GF-D8 (cell line): ENCODE data around the gene ICE1.
"Not testable (repeated sequence)": the region's sequence is repeated elsewhere in the genome, so short reads cannot be mapped to it uniquely, and the experiment has no call there.

Experiments used
- DNase-seq: peaks from one replicate; lab custom pipeline; 2025; lab: John Stamatoyannopoulos, UW

ICE1 gene

DNA sequence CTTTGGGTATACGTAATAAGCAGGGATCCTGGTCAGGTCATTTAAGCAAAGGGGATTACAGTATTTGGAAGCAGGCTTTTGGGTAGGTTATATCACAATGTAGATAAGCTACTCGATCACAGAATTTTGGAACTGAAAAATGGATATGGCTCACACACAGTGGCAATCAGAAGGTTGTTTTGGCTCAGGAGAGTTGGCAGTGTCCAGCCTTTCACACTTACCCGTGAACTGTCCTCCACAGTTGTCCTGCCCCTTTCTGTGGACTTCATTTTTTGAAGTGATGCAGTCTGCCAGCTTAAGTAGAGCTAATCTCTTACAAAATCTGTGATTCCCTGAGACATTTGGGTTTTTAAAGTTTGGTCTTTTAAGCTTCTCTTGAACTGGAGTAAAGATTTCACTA is 30.7 kb downstream of the ICE1 start:
- no peak for DNase-seq

DNA sequence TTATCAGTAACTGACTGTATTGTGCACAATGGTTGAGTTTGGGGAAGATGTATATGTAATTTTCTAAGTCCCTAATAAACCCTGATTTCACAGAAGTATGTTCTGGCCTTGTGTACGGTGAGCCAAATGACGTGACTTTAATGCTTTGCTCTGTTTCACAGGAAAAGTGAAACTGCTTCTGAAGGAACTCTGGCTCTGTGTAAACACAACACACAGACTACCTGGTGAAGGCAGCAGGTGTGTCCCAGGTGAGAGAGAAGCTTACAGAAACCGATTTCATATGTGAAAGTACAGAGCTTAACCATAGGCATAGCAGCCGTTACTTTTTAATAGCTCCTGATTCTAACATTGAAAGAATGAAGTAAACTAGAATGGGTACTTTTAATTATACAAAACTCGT is 31.9 kb downstream of the ICE1 start:
- no peak for DNase-seq

- no peak for DNase-seq
Observed at GRCh38 chr5:5456858-5457257, 34.4 kb downstream of the ICE1 start.

DNA sequence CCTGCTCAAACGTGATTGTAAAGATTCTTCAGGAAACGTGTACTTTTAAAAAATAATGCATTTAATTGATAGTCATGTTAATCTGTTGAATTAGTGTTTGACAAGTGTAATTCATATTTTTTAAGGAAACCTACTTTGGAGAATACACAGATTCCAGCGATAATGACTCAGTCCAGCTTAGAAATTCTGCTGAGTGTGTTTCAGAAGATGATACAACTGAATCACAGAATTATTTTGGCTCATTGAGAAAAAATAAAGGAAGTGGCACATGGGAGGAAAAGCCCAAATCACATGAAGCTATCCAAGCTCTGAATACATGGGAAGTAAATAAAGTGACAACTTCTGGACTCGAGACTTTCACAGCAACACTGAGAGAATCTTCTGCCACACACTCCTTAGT is 37.8 kb downstream of the ICE1 start:
- DNase-seq = no peak

GRCh38 chr5:5461012-5461411 is 38.5 kb downstream of the ICE1 start:
- DNase-seq = no peak

DNA sequence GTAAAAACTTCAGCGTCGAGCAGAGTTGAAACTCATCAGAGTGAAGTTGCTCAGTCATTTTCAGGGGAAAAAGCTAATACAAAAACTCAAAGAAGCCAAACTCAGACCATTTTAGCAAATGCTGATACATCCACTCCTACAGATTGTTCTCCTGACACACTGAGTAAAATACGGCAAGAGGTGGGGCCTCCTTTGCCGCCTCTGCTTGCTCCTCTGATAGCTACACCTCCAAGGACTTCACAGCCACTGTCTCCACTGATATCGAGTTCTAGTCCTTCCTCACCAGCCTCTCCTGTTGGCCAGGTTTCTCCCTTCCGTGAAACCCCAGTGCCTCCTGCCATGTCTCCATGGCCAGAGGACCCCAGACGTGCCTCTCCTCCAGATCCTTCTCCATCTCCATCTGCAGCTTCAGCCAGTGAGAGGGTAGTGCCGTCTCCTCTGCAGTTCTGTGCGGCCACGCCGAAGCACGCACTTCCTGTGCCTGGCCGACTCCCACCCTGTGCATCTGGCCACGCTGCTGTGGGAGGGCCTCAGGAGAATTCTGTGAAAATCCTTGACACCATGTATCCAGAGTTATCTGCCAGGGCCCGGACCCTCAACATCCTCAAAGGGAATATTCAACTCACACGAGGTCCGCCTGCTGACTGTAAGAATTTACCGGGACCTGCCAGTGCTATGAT is 41.7 kb downstream of the ICE1 start:
- DNase-seq = no peak

DNA sequence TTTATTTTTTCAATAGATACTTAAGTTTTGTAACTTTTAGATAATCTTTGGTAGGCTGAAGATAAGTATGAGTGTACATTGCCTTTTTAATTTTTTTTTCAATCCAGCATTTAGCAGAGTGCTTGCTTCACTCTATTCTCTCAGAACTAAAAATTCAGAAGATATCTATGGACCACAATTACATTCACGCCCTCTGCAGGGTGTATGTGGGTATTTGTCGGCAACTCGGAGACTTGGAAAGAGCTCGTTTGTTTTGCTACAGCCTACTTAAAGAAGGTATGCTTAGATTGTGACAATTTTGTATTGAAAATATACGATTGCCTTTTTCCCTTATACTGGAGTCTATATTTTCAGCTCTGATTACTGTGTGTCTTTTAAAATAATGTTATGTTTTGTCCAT is 43.8 kb downstream of the ICE1 start:
- no peak for DNase-seq

DNA sequence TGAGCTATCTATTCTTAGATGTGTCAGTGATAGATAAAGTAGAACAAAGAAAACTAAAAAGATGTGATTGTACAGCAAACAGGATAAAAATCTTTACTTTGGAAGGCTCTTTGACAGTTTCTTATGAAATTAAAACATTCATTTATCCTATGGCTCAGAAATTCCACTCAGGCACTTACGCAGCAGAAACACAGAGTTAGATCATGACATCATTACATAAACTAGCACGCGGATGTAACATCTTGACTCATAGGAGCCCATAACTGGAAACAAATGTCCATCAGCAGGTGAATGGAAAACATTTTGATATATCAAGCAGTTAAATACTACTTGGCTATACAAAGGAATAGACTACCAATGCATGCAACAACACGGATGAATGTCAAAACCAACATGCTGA is 45.3 kb downstream of the ICE1 start:
- no peak for DNase-seq

- DNase-seq = no peak
Observed at GRCh38 chr5:5470933-5471332, 48.5 kb downstream of the ICE1 start.

- no peak for DNase-seq
Observed at GRCh38 chr5:5473226-5473625, 50.7 kb downstream of the ICE1 start.

DNA sequence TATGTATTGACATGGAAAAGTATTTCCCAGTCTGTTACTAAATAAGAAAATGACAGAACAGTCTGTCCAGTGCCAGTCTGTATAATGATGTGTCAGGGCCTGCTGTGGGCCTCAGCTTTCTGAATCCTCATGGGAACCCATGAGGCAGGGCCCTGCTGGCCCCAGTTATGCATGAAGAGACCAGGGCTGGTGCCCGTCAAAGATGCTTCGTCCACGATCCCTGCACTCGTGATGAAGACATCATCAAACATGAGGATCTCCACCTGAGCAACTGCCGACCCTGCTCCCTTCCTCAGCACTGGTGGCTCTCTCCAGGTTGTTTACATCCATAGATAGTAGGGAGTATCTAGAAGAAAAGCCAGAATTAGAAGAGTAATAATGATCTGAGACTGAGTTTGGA is 52.5 kb downstream of the ICE1 start:
- no peak for DNase-seq

GRCh38 chr5:5475975-5476374 is 53.5 kb downstream of the ICE1 start:
- no peak for DNase-seq

DNA sequence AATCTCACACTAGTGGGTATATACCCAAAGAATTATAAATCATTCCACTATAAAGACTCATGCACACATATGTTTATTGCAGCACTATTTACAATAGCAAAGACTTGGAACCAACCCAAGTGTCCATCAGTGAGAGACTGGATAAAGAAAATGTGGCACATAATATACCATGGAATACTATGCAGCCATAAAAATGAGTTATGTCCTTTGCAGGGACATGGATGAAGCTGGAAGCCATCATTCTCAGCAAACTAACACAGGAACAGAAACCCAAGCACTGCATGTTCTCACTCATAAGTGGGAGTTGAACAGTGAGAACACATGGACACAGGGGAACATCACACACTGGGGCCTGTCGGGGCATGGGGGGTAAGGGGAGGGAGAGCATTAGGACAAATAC is 57.1 kb downstream of the ICE1 start:
- DNase-seq = not testable (repeated sequence)

- no peak for DNase-seq
Observed at GRCh38 chr5:5480481-5481111, 58.1 kb downstream of the ICE1 start.

GRCh38 chr5:5481206-5481605 is 58.7 kb downstream of the ICE1 start:
- no peak for DNase-seq

DNA sequence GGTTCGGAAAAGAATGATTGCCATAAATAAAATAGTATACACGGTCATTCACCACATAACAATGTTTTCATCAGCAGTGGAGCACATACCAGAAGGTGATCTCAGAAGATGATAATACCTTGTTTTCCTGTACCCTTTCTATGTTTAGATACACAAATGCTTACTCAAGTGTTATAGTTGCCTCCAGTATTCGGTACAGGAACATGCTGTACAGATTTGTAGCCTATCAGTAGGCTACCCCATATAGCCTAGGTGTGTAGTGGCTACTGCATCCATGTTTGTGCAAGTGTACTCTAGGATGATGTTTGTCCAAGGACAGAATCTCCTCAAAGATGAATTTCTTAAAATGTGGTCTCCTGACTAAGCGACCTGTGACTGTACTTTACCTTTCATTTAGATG is 59.2 kb downstream of the ICE1 start:
- DNase-seq = no peak

DNA sequence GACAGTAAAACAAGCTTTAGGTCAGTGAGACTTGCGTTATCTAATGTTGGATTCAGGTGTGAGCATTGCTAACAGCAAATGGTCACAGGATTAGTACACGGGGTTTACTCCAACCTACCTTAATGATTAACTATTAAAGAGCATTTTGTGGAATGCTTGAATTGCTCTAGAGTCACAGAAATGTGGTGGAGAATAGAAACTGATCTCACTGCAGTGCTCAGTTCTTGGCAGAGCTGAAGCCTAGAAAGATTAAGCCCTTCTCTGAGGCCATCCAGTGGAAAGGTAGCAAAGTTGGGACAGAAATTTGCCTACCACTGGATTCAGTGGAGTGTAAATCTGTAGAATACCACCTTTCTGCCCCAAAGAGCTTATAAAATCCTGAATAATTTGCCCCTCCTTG is 60.9 kb downstream of the ICE1 start:
- no peak for DNase-seq

DNA sequence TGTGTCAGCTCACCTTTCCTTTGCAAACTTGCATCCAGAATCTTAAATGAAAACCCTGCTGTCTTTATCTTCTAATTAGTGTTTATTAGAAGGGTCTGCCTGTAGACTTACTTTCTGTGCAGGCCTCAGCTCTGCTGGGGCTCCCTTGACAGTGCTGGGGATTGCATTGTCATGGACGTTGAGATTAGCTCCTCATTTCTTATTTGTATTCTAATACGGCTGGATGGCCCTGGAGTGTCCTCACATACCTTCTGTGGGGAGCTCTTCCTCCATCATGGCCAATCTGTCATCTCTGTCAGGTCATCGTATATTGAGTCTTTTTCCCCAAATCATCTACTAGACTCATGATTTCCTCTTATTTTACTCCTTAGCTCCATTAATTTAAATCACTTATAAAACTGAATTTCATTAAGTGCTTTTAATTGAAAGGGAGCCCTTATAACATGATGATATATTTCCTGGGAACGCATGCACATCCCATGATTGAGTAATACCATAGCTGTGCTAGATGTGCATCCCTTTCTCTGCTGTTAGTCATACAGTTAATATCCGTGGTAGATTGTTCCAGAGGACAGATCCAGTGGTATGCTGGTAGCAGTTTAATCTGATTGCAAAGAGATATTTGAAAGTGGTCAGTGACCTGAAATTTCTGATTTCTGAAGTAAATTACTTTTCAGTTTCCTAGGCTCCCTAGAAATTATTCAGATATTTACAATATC is 61.6 kb downstream of the ICE1 start:
- DNase-seq = no peak

DNA sequence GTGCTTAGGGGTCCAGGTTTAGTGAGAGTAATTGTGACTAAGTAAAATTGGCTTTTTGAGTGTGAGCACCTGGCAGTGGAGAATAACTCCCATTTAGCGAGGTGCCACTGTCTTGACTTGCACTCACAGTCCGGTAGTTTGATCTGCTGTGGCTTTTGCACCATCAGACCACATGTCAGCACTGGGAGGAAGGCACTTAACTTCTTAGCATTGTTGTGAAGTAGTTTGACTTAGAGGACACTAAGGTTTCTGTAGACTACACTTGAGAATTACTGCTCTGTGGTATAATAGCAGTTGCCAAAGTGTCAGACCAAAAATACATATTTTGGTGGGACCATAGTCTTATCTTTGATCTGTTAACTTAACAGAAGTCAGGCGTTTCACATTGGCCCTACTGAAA is 63.6 kb downstream of the ICE1 start:
- no peak for DNase-seq

DNA sequence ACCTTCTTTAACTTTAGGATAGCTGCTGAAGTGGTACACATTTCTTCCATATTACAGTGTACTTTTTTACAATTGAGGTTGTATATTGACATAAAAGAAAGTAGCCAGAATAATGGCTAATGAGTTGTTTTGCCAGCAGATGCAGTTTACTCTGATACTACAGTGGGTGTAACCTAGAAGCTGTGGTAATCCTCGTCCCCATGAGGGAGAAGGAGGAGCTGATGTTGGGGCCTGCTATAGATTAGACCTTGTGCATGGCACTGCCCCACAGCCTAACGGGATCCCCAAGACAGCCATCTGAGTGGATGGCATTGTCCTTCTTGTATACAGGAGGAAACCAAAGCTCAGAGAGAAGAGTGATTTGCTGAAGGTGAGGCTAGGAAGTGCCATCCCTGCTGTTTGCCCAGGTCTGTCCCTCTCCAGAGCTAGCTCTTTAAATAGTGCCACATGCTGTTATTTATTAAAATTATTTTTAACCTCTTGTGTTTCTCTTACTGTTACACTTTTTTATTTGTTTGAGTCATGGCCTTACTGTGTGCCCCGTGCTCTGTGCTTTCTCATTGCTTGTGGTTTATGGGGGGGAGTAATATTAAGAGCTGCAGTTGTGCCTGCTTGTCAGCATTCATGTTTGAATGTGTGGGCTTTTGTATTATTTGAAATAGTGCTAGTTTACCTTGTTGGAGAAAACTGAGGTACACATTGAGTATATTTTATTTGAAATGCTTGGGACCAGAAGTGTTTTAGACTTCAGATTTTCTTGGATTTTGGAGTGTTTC is 65.3 kb downstream of the ICE1 start:
- DNase-seq = no peak

DNA sequence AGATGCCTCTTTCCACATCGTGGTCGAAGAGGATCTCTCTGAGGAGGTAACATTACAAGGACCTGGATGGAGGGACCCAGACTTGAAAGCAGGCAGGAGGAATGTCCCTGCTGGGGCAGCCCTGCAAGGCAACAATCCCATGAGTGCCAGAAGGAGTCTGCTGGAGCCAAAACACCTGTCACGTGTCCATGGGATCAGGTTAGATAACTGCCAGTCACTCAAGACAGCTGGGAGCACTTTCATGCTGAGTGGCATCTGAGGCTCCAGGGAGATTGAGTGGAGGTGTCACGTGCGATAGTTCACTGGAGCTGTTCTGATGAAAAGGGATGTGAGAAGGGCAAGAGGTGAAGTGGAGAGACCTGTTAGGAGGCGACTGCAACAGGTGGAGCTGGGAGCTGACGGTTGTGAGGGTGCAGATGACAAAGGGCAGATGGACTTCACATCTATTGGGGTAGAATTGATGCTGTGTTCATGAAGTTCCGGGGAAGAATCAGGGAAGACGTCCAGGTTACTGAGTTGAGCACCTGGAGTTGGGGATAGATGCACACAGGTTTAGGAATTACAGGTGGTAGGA is 68.4 kb downstream of the ICE1 start:
- no peak for DNase-seq
